ENCODE measurements around the gene MYO7B.

Gene MYO7B

GRCh38 chr2:127665267-127665893 lies 129.9 kb downstream of the MYO7B start:
- no peak for DNase-seq

GRCh38 chr2:127669056-127669455 lies 133.6 kb downstream of the MYO7B start:
- no peak for DNase-seq

- no peak for DNase-seq
These were observed 134.8 kb downstream of the MYO7B start for GRCh38 chr2:127670055-127670956.

GRCh38 chr2:127670957-127671290 lies 135.4 kb downstream of the MYO7B start:
- DNase-seq: no peak

- DNase-seq: no peak
These were observed 136.2 kb downstream of the MYO7B start for GRCh38 chr2:127671557-127672302.

GRCh38 chr2:127672341-127673224 lies 137.1 kb downstream of the MYO7B start:
- DNase-seq: no peak

GRCh38 chr2:127673291-127674069 lies 138.0 kb downstream of the MYO7B start:
- DNase-seq: no peak

GRCh38 chr2:127674241-127675209 lies 139.0 kb downstream of the MYO7B start:
- peak; percentile 42 for DNase-seq

GRCh38 chr2:127675331-127676261 lies 140.1 kb downstream of the MYO7B start, which contains the start of gene LIMS2:
Gene LIMS2 (minus strand): TSS chr2:127675530. CDS start chr2:127675024, 506 bp downstream.
- DNase-seq: peak; percentile 40

GRCh38 chr2:127676906-127677305 lies 141.4 kb downstream of the MYO7B start:
- peak; percentile 27 for DNase-seq

- no peak for DNase-seq
These were observed 143.0 kb downstream of the MYO7B start for GRCh38 chr2:127678531-127678930.

- DNase-seq: no peak
These were observed 143.5 kb downstream of the MYO7B start for GRCh38 chr2:127678991-127679390.

- DNase-seq: no peak
These were observed 144.3 kb downstream of the MYO7B start for GRCh38 chr2:127679680-127680361.

GRCh38 chr2:127680706-127681287 lies 145.3 kb downstream of the MYO7B start:
- no peak for DNase-seq

- no peak for DNase-seq
These were observed 145.9 kb downstream of the MYO7B start for GRCh38 chr2:127681288-127681804.

GRCh38 chr2:127681976-127682857 lies 146.7 kb downstream of the MYO7B start:
- DNase-seq: no peak

GRCh38 chr2:127683056-127683455 lies 147.6 kb downstream of the MYO7B start:
- no peak for DNase-seq

Measured in NCI-H82 (cell line).